GM12878 (cell line): Measurements from ENCODE around the gene HSP90AB1. TPM values are rescaled to one million over a fixed set of nuclear protein-coding genes. Genes with fewer than 3 reads are reported as not detected.
A peak's percentile ranks its signal among the peaks of the same experiment; 100 is the strongest.

Experiments used
- ATAC-seq: fragments of 200-7000 bp; cut with Tn5 transposase; 3 replicates; pipeline ENCODE4 v1.9.1; 2020; ENCODE audit warnings: mild to moderate bottlenecking, moderate library complexity
- BruUV-seq: library from RNA; stranded (reverse); fragments of 400-500 nt; replicated peaks from 2 replicates; lab custom pipeline; 2021; lab: Mats Ljungman, UMichigan
- CTCF ChIA-PET: fragments of 300-600 bp; sonication (Branson Sonifier 250); formaldehyde crosslinking; extraction: SDS; loops from one replicate; lab custom pipeline; 2021; ENCODE audit warnings: inconsistent platforms; lab: Yijun Ruan, JAX
- POLR2A ChIA-PET: fragments of 350-600 bp; formaldehyde crosslinking; extraction: SDS; loops from one replicate; lab custom pipeline; 2021; ENCODE audit warnings: inconsistent platforms; lab: Charles Lee
- RAD21 ChIA-PET: fragments of 300-600 bp; sonication (Branson Sonifier 250); formaldehyde crosslinking; loops from one replicate; lab custom pipeline; 2023; ENCODE audit warnings: antibody characterized with exemption; ENCODE audit not compliant: unreplicated experiment; lab: Charles Lee
- SMC1A ChIA-PET: fragments of 300-600 bp; sonication (Branson Sonifier 250); formaldehyde crosslinking; loops from one replicate; lab custom pipeline; 2023; ENCODE audit not compliant: unreplicated experiment, uncharacterized antibody; lab: Charles Lee
- DNase-seq: peaks from one replicate; pipeline ENCODE4 v3.0.0-alpha.2; 2011; ENCODE audit warnings: low read depth, low spot score
- FAIRE-seq: peaks from 3 replicates; lab custom pipeline; 2011; peaks lifted over from hg19 to GRCh38; lab: Jason Lieb, UNC
- H2AFZ ChIP-seq: 2 replicates; pipeline ENCODE4 v1.6.0; 2011; ENCODE audit warnings: low read depth, low read length, control low read depth; ENCODE audit not compliant: control insufficient read depth
- H3K27ac ChIP-seq: 2 replicates; pipeline ENCODE4 v1.5.1; 2011; ENCODE audit warnings: control low read depth; ENCODE audit not compliant: control insufficient read depth, insufficient read depth
- H3K27me3 ChIP-seq, 2 experiments: replicated peaks in 1 of 2; 2 replicates each; pipeline versions ENCODE4 v1.6.0 to v1.6.1; 2011; ENCODE audit warnings: low read length in 1 of 2; ENCODE audit not compliant: control insufficient read depth in 2 of 2, insufficient read depth in 2 of 2
- H3K36me3 ChIP-seq, 2 experiments: 2 replicates each; pipeline ENCODE4 v1.5.1; 2011; ENCODE audit warnings: low read length in 1 of 2; ENCODE audit not compliant: control insufficient read depth in 2 of 2, insufficient read depth in 2 of 2
- H3K4me1 ChIP-seq: 2 replicates; pipeline ENCODE4 v1.6.1; 2011; ENCODE audit warnings: mild to moderate bottlenecking, low read length, moderate library complexity, mixed read lengths; ENCODE audit not compliant: control insufficient read depth, insufficient read depth
- H3K4me2 ChIP-seq: 2 replicates; pipeline ENCODE4 v1.6.0; 2011; ENCODE audit warnings: control low read depth; ENCODE audit not compliant: control insufficient read depth, insufficient read depth
- H3K4me3 ChIP-seq: fragments of 200-600 bp; sonication (generic); 2 replicates; pipeline ENCODE4 v1.5.1; 2016
- H3K79me2 ChIP-seq: 2 replicates; pipeline ENCODE4 v1.6.0; 2011; ENCODE audit warnings: low read length; ENCODE audit not compliant: control insufficient read depth, insufficient read depth
- H3K9ac ChIP-seq: 2 replicates; pipeline ENCODE4 v1.8.0; 2011; ENCODE audit warnings: low read length, control low read depth, mixed read lengths; ENCODE audit not compliant: control insufficient read depth, insufficient read depth
- H3K9me3 ChIP-seq: replicated peaks from 3 replicates; pipeline ENCODE4 v1.5.1; 2011; ENCODE audit warnings: mild to moderate bottlenecking, low read length; ENCODE audit not compliant: control insufficient read depth, insufficient read depth
- H4K20me1 ChIP-seq: 2 replicates; pipeline ENCODE4 v1.6.0; 2011; ENCODE audit not compliant: control insufficient read depth, insufficient read depth
- EZH2 ChIP-seq: IDR thresholded peaks from 2 replicates; pipeline ENCODE4 v1.6.1; 2012; ENCODE audit warnings: low read depth, mild to moderate bottlenecking, control low read depth, inconsistent platforms, low read length, borderline replicate concordance; ENCODE audit not compliant: control insufficient read depth
- SP1 ChIP-seq: IDR thresholded peaks from one replicate; pipeline ENCODE4 v1.6.1; 2011; ENCODE audit warnings: low read depth, low read length
- WGBS: methylation state at CpG from one replicate; pipeline ENCODE4 v1.1.6; 2016; ENCODE audit warnings: low lambda C conversion rate; ENCODE audit not compliant: insufficient replicate concordance, insufficient coverage; ENCODE audit errors: missing lambda C conversion rate; 5-methylcytosine and 5-hydroxymethylcytosine counted together
- in situ Hi-C: fragments of 300-500 bp; cut with MboI; formaldehyde crosslinking; loops from 9 replicates; pipeline ENCODE4 v1.14.3; 2018; ENCODE audit warnings: mixed read lengths
- intact Hi-C: fragments of 100-400 bp; cut with micrococcal nuclease; formaldehyde crosslinking; loops from one replicate; pipeline ENCODE4 v1.14.2; 2022; ENCODE audit not compliant: unreplicated experiment
- polyA plus RNA-seq, 11 experiments: library from polyadenylated mRNA; depleted of rRNA in 4 of 11; unstranded in 6 of 11; stranded (reverse) in 5 of 11; fragments of >200 nt; fragmentation: Nextera tagmentation in 4 of 11; fragmentation: Illumina TruSeq in 1 of 11; extraction: Ambion mirVana in 4 of 11; extraction: Trizol in 1 of 11; gene quantifications; 1 replicate in 1 of 11; 2 replicates in 10 of 11; pipeline versions ENCODE4 v1.2.1 to v1.2.3, GENCODE V29; 2011 to 2016; ENCODE audit warnings: inconsistent platforms in 2 of 11, missing spikeins in 2 of 11, low read depth in 1 of 11
- total RNA-seq, 4 experiments: library from RNA; depleted of rRNA in 3 of 4; stranded (reverse); fragments of >200 nt in 3 of 4; fragmentation: Illumina TruSeq in 1 of 4; extraction: Trizol in 1 of 4; gene quantifications; 2 replicates each; pipeline versions ENCODE4 v1.2.1 to v1.2.3, GENCODE V29; 2013 to 2021

HSP90AB1 gene
- total and polyA plus RNA-seq, 10 of the 15 experiments (the other 5 are each of a cell fraction or from before 2014, with no cell fraction given), result 988 to 1,682 (median 1,146) TPM

DNA sequence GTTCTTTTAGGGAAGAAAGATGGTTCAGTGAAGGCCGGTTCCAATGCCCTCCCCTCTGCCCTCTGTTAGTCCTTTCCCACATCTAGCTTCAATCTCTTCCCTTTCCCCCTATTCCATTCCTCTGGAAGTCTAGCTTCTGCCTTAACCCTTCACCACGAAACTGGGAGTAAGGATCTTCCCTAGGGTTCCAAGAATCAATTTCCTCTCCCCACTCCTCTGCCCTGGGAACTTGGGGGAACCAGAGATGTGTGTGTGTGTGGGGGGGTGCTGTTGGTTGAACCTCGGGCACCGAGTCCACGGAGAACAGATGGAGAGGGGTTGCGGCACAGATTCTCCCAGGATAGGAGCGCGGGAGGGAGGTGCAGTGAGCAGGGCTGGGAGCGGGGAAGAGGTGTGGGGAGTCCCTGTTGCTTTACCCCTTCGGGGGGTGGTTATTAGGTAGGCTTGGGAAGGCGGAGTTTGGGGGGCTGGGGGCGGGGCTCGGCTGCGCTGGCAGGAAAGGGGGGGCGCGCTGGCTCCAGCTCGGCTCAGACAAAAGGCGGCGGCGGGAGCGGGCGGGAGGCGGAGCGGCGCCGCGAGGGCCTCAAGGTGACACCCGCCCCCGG lies 23.1 kb downstream of the HSP90AB1 start, which contains the start of gene TMEM151B:
TMEM151B (plus strand) TSS at position 530 of the 605 bp plus-strand sequence. CDS start 293 bp downstream, outside the sequence.
- no peak within 1 kb of the TSS for H3K27ac ChIP-seq
- in situ Hi-C loops, result loop anchor here (5.0 kb wide), 1 partner anchor 67 kb away; no protein-coding TSS in a partner anchor
- ChIA-PET POLR2A (no interaction called here), CTCF (interaction anchor here (1.6 to 6.3 kb wide), 8 partner anchors 15 to 191 kb away, joined by 3 to 163 read pairs (median 22); partner anchors contain the start of gene SLC35B2), RAD21 (interaction anchor here (1.1 to 4.2 kb wide), 3 partner anchors 35 to 186 kb away, joined by 3 to 36 read pairs (median 5); no protein-coding TSS in a partner anchor), SMC1A (interaction anchor here (3.6 to 4.6 kb wide), 2 partner anchors 42 to 68 kb away, joined by 11 to 79 read pairs; partner anchors contain the start of gene AARS2)
- peak within 1 kb of the TSS; percentile 24; the same call in 1 of the 2 replicates for H3K4me2 ChIP-seq
- H4K20me1 ChIP-seq, result no peaks in the 10 kb centered on the region
- H3K9me3 ChIP-seq, result no peaks in the 10 kb centered on the region
- ATAC-seq (no peak), FAIRE-seq (no peak), DNase-seq (no peak)
- 37% methylated on average over 6 of the region's 29 CpGs for WGBS
- no TSS peak for BruUV-seq
- peaks cover 4 to 15% of the 10 kb centered on the region in 2 experiments; a peak in 3 of 4 replicates for H3K27me3 ChIP-seq
- TF ChIP-seq SP1 (no peak), EZH2 (0 out of 2 replicates have a peak, but pooled peaks have one; percentile 36)
- no peak within 1 kb of the TSS for H3K9ac ChIP-seq
- no peak within 1 kb of the TSS for H2AFZ ChIP-seq
- peaks cover 22% of the 10 kb centered on the region for H3K4me1 ChIP-seq
- intact Hi-C loops, result loop anchor here (2.0 kb wide), 2 partner anchors 35 to 187 kb away; no protein-coding TSS in a partner anchor
- H3K36me3 ChIP-seq, result no peaks in the 10 kb centered on the region
- no peak within 1 kb of the TSS for H3K4me3 ChIP-seq
- H3K79me2 ChIP-seq, result peaks cover 5% of the 10 kb centered on the region
